ENCODE results near the gene FHIT. TPM values are rescaled to one million over a fixed set of nuclear protein-coding genes. Genes with fewer than 3 reads are reported as not detected.

The FHIT gene
- total and polyA plus RNA-seq, 10 of the 15 experiments (the other 5 are each of a cell fraction or from before 2014, with no cell fraction given) = 4.2 to 14.9 (median 9.4) TPM

DNA sequence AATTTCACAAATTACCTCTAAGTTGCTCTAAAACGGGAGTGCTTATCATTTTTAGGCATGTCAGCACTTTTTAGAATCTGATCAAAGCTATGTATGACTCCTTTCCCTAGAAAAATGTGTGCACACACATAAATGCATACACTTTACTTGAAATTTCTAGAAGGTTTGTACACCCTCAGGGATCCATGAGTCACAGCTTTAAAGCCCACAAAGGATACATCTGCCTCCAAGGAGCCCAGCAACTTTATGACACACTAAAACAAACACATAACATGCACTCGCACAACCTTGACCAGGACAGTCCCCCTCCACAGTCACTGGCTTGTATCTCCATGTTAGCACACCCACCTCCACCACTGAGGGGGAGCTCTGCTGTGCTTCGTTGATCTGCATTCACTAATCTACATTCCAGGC lies 1479.5 kb downstream of the FHIT start:
- Histone ChIP-seq H3K36me3 (ENCODE audit: control insufficient read depth in 2 of 2, insufficient read depth in 2 of 2, low read length in 1 of 2) (no peaks in the 10 kb centered on the region), H3K4me1 (ENCODE audit: control insufficient read depth, insufficient read depth, low read length) (peaks cover 11% of the 10 kb centered on the region), H3K4me2 (ENCODE audit: control insufficient read depth, insufficient read depth) (no peak overlapping the region), H3K27ac (ENCODE audit: control insufficient read depth, insufficient read depth) (no peak overlapping the region), H3K9ac (ENCODE audit: control insufficient read depth, insufficient read depth, low read length) (no peak overlapping the region), H4K20me1 (ENCODE audit: control insufficient read depth, insufficient read depth) (no peaks in the 10 kb centered on the region), H3K27me3 (replicated peaks in 1 of 2; ENCODE audit: control insufficient read depth in 2 of 2, insufficient read depth in 2 of 2, low read length in 1 of 2) (no peaks in the 10 kb centered on the region; a peak in 2 of 4 replicates), H3K79me2 (ENCODE audit: control insufficient read depth, insufficient read depth, low read length) (no peaks in the 10 kb centered on the region), H3K9me3 (replicated peaks; ENCODE audit: control insufficient read depth, insufficient read depth, low read length) (no peaks in the 10 kb centered on the region), H3K4me3 (no peak overlapping the region), H2AFZ (ENCODE audit: control insufficient read depth, low read depth, low read length) (no peak overlapping the region)
- intact Hi-C loops (cut with micrococcal nuclease; ENCODE audit: unreplicated experiment) = no loop called here
- DNase-seq (ENCODE audit: low read depth, low spot score) = no peak
- in situ Hi-C loops (cut with MboI) = no loop called here
- TF ChIP-seq, protein P1, sequence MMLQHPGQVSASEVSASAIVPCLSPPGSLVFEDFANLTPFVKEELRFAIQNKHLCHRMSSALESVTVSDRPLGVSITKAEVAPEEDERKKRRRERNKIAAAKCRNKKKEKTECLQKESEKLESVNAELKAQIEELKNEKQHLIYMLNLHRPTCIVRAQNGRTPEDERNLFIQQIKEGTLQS (IDR thresholded peaks at IDR 0.05; ENCODE audit: borderline replicate concordance, extremely low read depth, low read depth, low read length) = no peak
- TF ChIP-seq JUND (IDR thresholded peaks at IDR 0.05; ENCODE audit: low read depth, low read length) = no peak
- no peak for TF ChIP-seq ASH2L (IDR thresholded peaks at IDR 0.05; ENCODE audit: borderline replicate concordance, low read depth)
- TF ChIP-seq RB1 (IDR thresholded peaks at IDR 0.05; ENCODE audit: borderline replicate concordance) = no peak
- TF ChIP-seq CHD1 (IDR thresholded peaks at IDR 0.05; ENCODE audit: low read depth, low read length) = no peak
- TF ChIP-seq ZNF217 (IDR thresholded peaks at IDR 0.05) = no peak
- no peak for TF ChIP-seq RUNX3 (IDR thresholded peaks at IDR 0.05; ENCODE audit: low read length)
- TF ChIP-seq TAF1 (IDR thresholded peaks at IDR 0.05; ENCODE audit: borderline replicate concordance, low read depth, low read length) = no peak
- TF ChIP-seq, protein P2, sequence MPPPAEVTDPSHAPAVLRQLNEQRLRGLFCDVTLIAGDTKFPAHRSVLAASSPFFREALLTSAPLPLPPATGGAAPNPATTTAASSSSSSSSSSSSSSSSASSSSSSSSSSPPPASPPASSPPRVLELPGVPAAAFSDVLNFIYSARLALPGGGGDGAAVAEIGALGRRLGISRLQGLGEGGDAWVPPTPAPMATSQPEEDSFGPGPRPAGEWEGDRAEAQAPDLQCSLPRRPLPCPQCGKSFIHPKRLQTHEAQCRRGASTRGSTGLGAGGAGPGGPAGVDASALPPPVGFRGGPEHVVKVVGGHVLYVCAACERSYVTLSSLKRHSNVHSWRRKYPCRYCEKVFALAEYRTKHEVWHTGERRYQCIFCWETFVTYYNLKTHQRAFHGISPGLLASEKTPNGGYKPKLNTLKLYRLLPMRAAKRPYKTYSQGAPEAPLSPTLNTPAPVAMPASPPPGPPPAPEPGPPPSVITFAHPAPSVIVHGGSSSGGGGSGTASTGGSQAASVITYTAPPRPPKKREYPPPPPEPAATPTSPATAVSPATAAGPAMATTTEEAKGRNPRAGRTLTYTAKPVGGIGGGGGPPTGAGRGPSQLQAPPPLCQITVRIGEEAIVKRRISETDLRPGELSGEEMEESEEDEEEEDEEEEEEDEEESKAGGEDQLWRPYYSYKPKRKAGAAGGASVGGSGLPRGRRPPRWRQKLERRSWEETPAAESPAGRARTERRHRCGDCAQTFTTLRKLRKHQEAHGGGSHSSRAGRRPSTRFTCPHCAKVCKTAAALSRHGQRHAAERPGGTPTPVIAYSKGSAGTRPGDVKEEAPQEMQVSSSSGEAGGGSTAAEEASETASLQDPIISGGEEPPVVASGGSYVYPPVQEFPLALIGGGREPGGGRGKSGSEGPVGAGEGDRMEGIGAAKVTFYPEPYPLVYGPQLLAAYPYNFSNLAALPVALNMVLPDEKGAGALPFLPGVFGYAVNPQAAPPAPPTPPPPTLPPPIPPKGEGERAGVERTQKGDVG (CRISPR knock-in tag; IDR thresholded peaks at IDR 0.05) = no peak
- TF ChIP-seq BHLHE40 (IDR thresholded peaks at IDR 0.05; ENCODE audit: borderline replicate concordance in 1 of 2, low read depth in 2 of 2, low read length in 1 of 2) = no peak
- no peak for TF ChIP-seq ZZZ3 (IDR thresholded peaks at IDR 0.05; ENCODE audit: control insufficient read depth, insufficient read length, low read depth)
- TF ChIP-seq NRF1 (conservative IDR thresholded peaks at IDR 0.05; ENCODE audit: low read depth, low read length) = no peak
- no peak for TF ChIP-seq HDGF (IDR thresholded peaks at IDR 0.05)
- TF ChIP-seq FOXK2 (IDR thresholded peaks at IDR 0.05) = no peak
- TF ChIP-seq WRNIP1 (IDR thresholded peaks at IDR 0.05; ENCODE audit: borderline replicate concordance, low read depth, low read length) = no peak
- no peak for TF ChIP-seq MXI1 (IDR thresholded peaks at IDR 0.05; ENCODE audit: low read depth, low read length)
- FAIRE-seq = no peak
- no TSS peak for BruUV-seq (replicated peaks)
- ChIA-PET POLR2A (no interaction called here), CTCF (interaction anchor here (0.6 kb wide), 1 partner anchor 40 kb away, joined by 3 read pairs; no protein-coding TSS in a partner anchor), SMC1A (ENCODE audit: uncharacterized antibody, unreplicated experiment) (interaction anchor here (1.3 to 2.1 kb wide), 6 partner anchors 8 to 85 kb away, joined by 3 to 7 read pairs (median 6); no protein-coding TSS in a partner anchor), RAD21 (ENCODE audit: unreplicated experiment) (no interaction called here)
- no peak for ATAC-seq
- WGBS (ENCODE audit: insufficient coverage, insufficient replicate concordance, low lambda C conversion rate, missing lambda C conversion rate) = 0% methylated on average over 3 of the region's 3 CpGs
